ENCODE data around the gene TAF11.
"Not testable (repeated sequence)": the region's sequence is repeated elsewhere in the genome, so short reads cannot be mapped to it uniquely, and the experiment has no call there.

TAF11 gene

GRCh38 chr6:34864007-34864406 lies 23.8 kb downstream of the TAF11 start:
- DNase-seq, result no peak

GRCh38 chr6:34860776-34861175 lies 27.1 kb downstream of the TAF11 start:
- no peak for DNase-seq

- DNase-seq, result peak; percentile 58
These were observed 27.9 kb downstream of the TAF11 start for GRCh38 chr6:34859951-34860350.

DNA sequence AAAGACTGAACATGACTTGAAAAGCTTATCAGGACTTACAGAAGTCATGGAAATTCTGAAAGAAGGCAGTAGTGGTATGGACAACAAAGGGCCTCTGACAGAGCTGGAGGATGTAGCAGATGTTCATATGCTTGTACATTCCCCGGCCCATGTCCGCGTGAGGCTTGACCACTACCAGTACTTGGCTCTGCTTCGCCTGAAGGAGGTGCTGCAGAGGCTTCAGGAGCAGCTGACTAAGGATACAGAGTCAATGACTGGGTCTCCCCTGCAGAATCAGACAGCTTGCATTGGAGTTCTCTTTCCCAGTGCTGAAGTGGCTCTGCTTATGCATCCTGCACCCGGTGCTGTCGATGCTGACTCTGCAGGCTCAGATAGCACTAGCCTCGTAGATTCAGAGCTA lies 29.2 kb downstream of the TAF11 start:
- peak; percentile 18 for DNase-seq

GRCh38 chr6:34855463-34855862 lies 32.4 kb downstream of the TAF11 start:
- DNase-seq, result no peak

GRCh38 chr6:34852406-34853085 lies 35.3 kb downstream of the TAF11 start:
- DNase-seq, result no peak

GRCh38 chr6:34851361-34851760 lies 36.5 kb downstream of the TAF11 start:
- DNase-seq, result no peak

GRCh38 chr6:34849066-34849465 lies 38.8 kb downstream of the TAF11 start:
- DNase-seq, result not testable (repeated sequence)

- DNase-seq, result no peak
These were observed 48.0 kb downstream of the TAF11 start for GRCh38 chr6:34839666-34840352.

DNA sequence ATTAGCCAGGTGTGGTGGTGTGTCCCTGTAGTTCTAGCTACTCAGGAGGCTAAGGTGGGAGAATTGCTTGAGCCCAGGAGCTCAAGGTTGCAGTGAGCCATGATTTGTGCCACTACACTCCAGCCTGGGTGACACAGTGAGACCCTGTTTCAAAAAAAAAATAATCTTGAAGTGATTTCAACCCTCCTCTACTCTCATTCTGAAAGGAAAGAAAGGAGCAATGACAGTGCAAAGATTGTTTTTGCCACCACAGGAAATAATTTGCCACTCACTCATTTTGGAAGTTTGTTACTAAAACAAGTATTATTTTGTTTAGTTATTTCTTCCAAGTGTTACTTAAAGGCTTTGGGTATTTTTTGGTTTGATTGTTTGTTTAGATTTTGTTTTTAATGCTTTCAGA lies 50.3 kb downstream of the TAF11 start:
- DNase-seq, result no peak

GRCh38 chr6:34836451-34836850 lies 51.4 kb downstream of the TAF11 start:
- DNase-seq, result no peak

GRCh38 chr6:34836008-34836407 lies 51.8 kb downstream of the TAF11 start:
- DNase-seq, result peak; percentile 64

GRCh38 chr6:34834789-34835518 lies 52.9 kb downstream of the TAF11 start:
- peak; percentile 64 for DNase-seq

DNA sequence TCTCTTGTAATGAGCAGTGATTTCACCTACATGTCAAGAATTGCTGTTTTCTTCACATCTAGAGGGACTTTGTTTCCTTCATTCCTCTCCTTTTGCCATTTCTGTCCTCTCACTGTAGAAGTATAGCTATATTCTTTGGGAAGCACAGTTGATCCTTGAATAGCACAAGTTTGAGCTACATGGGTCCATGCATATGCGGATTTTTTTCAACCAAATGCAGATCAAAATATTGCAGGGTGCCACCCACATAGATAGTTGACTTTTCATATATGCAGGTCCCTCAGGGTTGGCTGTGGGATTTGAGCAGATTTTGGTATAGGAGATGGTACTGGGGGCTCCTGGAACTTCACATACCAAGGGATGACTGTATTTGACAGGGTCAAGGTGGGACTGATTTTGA lies 54.9 kb downstream of the TAF11 start:
- no peak for DNase-seq

- DNase-seq, result no peak
These were observed 58.7 kb downstream of the TAF11 start for GRCh38 chr6:34829137-34829536.
